Liver (tissue), 9 donors: ENCODE measurements around the gene NF2. TPM values are rescaled to one million over a fixed set of nuclear protein-coding genes. Genes with fewer than 3 reads are reported as not detected.

Experiments used
- DNase-seq: peaks from one replicate; pipeline ENCODE4 v3.0.0-alpha.2; 2017; ENCODE audit warnings: low spot score
- H3K27ac ChIP-seq, 2 donors: one replicate each; pipeline ENCODE4 v1.7.0; 2013; ENCODE audit warnings: inconsistent platforms in 2 of 2, low read length in 2 of 2, control low read depth in 1 of 2, low read depth in 1 of 2, mild to moderate bottlenecking in 1 of 2
- H3K27me3 ChIP-seq, 4 donors: one replicate each; pipeline versions ENCODE4 v1.6.1 to v1.7.0; 2013; ENCODE audit warnings: low read length in 3 of 4, inconsistent platforms in 1 of 4, mild to moderate bottlenecking in 1 of 4, moderate library complexity in 1 of 4; ENCODE audit not compliant: control insufficient read depth in 4 of 4, insufficient read depth in 4 of 4
- H3K36me3 ChIP-seq, 4 donors: one replicate each; pipeline versions ENCODE4 v1.6.1 to v1.7.0; 2013; ENCODE audit warnings: low read length in 3 of 4, mild to moderate bottlenecking in 3 of 4, low read depth in 1 of 4, moderate library complexity in 1 of 4; ENCODE audit not compliant: control insufficient read depth in 4 of 4, insufficient read depth in 3 of 4
- H3K4me1 ChIP-seq, 4 donors: one replicate each; pipeline versions ENCODE4 v1.6.1 to v1.7.0; 2013; ENCODE audit warnings: low read length in 3 of 4, mild to moderate bottlenecking in 3 of 4, moderate library complexity in 1 of 4; ENCODE audit not compliant: control insufficient read depth in 4 of 4, insufficient read depth in 4 of 4
- H3K4me3 ChIP-seq, 3 donors: one replicate each; pipeline versions ENCODE4 v1.6.1 to v1.7.0; 2013; ENCODE audit warnings: low read length in 3 of 3, control low read depth in 1 of 3, low read depth in 1 of 3, mild to moderate bottlenecking in 1 of 3
- H3K9ac ChIP-seq, 2 donors: one replicate each; pipeline ENCODE4 v1.7.0; 2013; ENCODE audit warnings: low read length in 2 of 2, mild to moderate bottlenecking in 2 of 2, moderate library complexity in 2 of 2, control low read depth in 1 of 2, low read depth in 1 of 2
- H3K9me3 ChIP-seq, 4 donors: one replicate each; pipeline versions ENCODE4 v1.6.1 to v1.7.0; 2013; ENCODE audit warnings: low read length in 3 of 4; ENCODE audit not compliant: control insufficient read depth in 4 of 4
- ATF3 ChIP-seq: IDR thresholded peaks from 2 replicates; pipeline ENCODE4 v1.6.1; 2016; ENCODE audit warnings: antibody characterized with exemption
- CTCF ChIP-seq: fragments of 150-350 bp; IDR thresholded peaks from 2 replicates; pipeline ENCODE4 v1.5.1; 2017; ENCODE audit warnings: improper control_type of control experiment, low read depth, low read length; ENCODE audit not compliant: missing input control
- EGR1 ChIP-seq, 2 donors: IDR thresholded peaks; 2 replicates each; pipeline ENCODE4 v1.6.1; 2016 to 2018; ENCODE audit warnings: antibody characterized with exemption in 2 of 2, low read depth in 2 of 2
- FOXA1 ChIP-seq: IDR thresholded peaks from 2 replicates; pipeline ENCODE4 v1.6.1; 2016; ENCODE audit warnings: antibody characterized with exemption
- FOXA2 ChIP-seq: IDR thresholded peaks from 2 replicates; pipeline ENCODE4 v1.6.1; 2016; ENCODE audit warnings: antibody characterized with exemption
- GABPA ChIP-seq, 2 donors: IDR thresholded peaks in 1 of 2; conservative IDR thresholded peaks in 1 of 2; 2 replicates each; pipeline ENCODE4 v1.6.1; 2016; ENCODE audit warnings: antibody characterized with exemption in 2 of 2, mild to moderate bottlenecking in 1 of 2, moderate library complexity in 1 of 2
- HNF4A ChIP-seq, 2 donors: conservative IDR thresholded peaks; 2 replicates each; pipeline ENCODE4 v1.6.1; 2016; ENCODE audit warnings: antibody characterized with exemption in 2 of 2, mild to moderate bottlenecking in 2 of 2
- HNF4G ChIP-seq: IDR thresholded peaks from 2 replicates; pipeline ENCODE4 v1.6.1; 2016; ENCODE audit warnings: antibody characterized with exemption
- JUND ChIP-seq, 2 donors: IDR thresholded peaks; 2 replicates each; pipeline ENCODE4 v1.6.1; 2016; ENCODE audit warnings: antibody characterized with exemption in 2 of 2
- MAX ChIP-seq: IDR thresholded peaks from 2 replicates; pipeline ENCODE4 v1.6.1; 2016; ENCODE audit warnings: antibody characterized with exemption
- NR2F2 ChIP-seq: IDR thresholded peaks from 2 replicates; pipeline ENCODE4 v1.6.1; 2016; ENCODE audit warnings: antibody characterized with exemption
- REST ChIP-seq: IDR thresholded peaks from 2 replicates; pipeline ENCODE4 v1.6.1; 2016; ENCODE audit warnings: antibody characterized with exemption, mild to moderate bottlenecking
- RXRA ChIP-seq, 2 donors: IDR thresholded peaks; 2 replicates each; pipeline ENCODE4 v1.6.1; 2017 to 2018; ENCODE audit warnings: antibody characterized with exemption in 2 of 2, mild to moderate bottlenecking in 1 of 2
- SP1 ChIP-seq: IDR thresholded peaks from 2 replicates; pipeline ENCODE4 v1.6.1; 2018; ENCODE audit warnings: antibody characterized with exemption, mild to moderate bottlenecking
- TAF1 ChIP-seq: conservative IDR thresholded peaks from 2 replicates; pipeline ENCODE4 v1.6.1; 2016; ENCODE audit warnings: antibody characterized with exemption, mild to moderate bottlenecking
- YY1 ChIP-seq: IDR thresholded peaks from 2 replicates; pipeline ENCODE4 v1.6.1; 2016; ENCODE audit warnings: antibody characterized with exemption, mild to moderate bottlenecking
- ZBTB33 ChIP-seq: IDR thresholded peaks from 2 replicates; pipeline ENCODE4 v1.6.1; 2016; ENCODE audit warnings: antibody characterized with exemption
- WGBS: extraction: QIAGEN DNeasy Blood & Tissue Kit; methylation state at CpG from one replicate; pipeline ENCODE4 v1.1.7; 2013; 5-methylcytosine and 5-hydroxymethylcytosine counted together
- polyA plus RNA-seq, 2 donors: library from polyadenylated mRNA; stranded (reverse) in 1 of 2; unstranded in 1 of 2; fragments of 200-250 nt in 1 of 2; fragments of >200 nt in 1 of 2; fragmentation: Nextera tagmentation in 1 of 2; extraction: Ambion mirVana in 1 of 2; gene quantifications; one replicate each; pipeline versions ENCODE4 v1.2.1 to v1.2.3, GENCODE V29; 2013 to 2015
- total RNA-seq, 2 donors: library from RNA; depleted of rRNA; stranded (reverse); fragments of >200 nt; gene quantifications; one replicate each; pipeline ENCODE4 v1.2.3, GENCODE V29; 2014
- donor health status: healthy.
- donor health status: healthy.
- donor health status: healthy.
- donor health status: healthy.
- donor health status: healthy.

NF2 gene
- total and polyA plus RNA-seq, 4 donors: 6.2 to 25.2 (median 11.2) TPM

- H3K27ac ChIP-seq: no peak overlapping the region
- H3K27me3 ChIP-seq: no peaks in the 10 kb centered on the region
- H3K4me3 ChIP-seq: no peak overlapping the region
- peaks cover 23 to 77% (median 52%) of the 10 kb centered on the region in 4 donors for H3K36me3 ChIP-seq
- no peak overlapping the region for H3K9ac ChIP-seq
- no peaks in the 10 kb centered on the region for H3K9me3 ChIP-seq
- 96% methylated on average over 8 of the region's 8 CpGs for WGBS
- no peak for TF ChIP-seq NR2F2
- no peak for TF ChIP-seq FOXA1
- no peak for TF ChIP-seq EGR1 (IDR thresholded peaks at IDR 0.05; ENCODE audit: low read depth in 2 of 2)
- TF ChIP-seq RXRA (IDR thresholded peaks at IDR 0.05): no peak
- no peak for TF ChIP-seq GABPA (IDR thresholded peaks at IDR 0.05 in 1 of 2, conservative IDR thresholded peaks at IDR 0.05 in 1 of 2)
- TF ChIP-seq SP1: no peak
- no peak for TF ChIP-seq HNF4A (conservative IDR thresholded peaks at IDR 0.05)
- no peak for TF ChIP-seq FOXA2
- no peak for TF ChIP-seq HNF4G
- TF ChIP-seq CTCF: no peak
- DNase-seq: no peak
- H3K4me1 ChIP-seq: no peaks in the 10 kb centered on the region
Observed at GRCh38 chr22:29674121-29674520, 70.7 kb downstream of the NF2 start.

GRCh38 chr22:29679316-29679715 lies 75.9 kb downstream of the NF2 start:
- peaks cover 26 to 81% (median 61%) of the 10 kb centered on the region in 4 donors for H3K36me3 ChIP-seq
- no peaks in the 10 kb centered on the region for H3K9me3 ChIP-seq

More at GRCh38 chr22:29679316-29679715, 75.9 kb downstream of the NF2 start:
- 86% methylated on average over 1 of the region's 1 CpG for WGBS
- no peak for DNase-seq
- no peak overlapping the region for H3K4me3 ChIP-seq
- no peak overlapping the region for H3K27ac ChIP-seq
- H3K9ac ChIP-seq: no peak overlapping the region
- TF ChIP-seq NR2F2 (no peak), MAX (no peak), TAF1 (no peak), YY1 (no peak), ZBTB33 (no peak), HNF4A (conservative IDR thresholded peaks at IDR 0.05) (no peak), REST (no peak), RXRA (IDR thresholded peaks at IDR 0.05) (no peak), SP1 (no peak), JUND (IDR thresholded peaks at IDR 0.05) (no peak), ATF3 (no peak), CTCF (no peak), HNF4G (no peak), FOXA2 (no peak), FOXA1 (no peak), GABPA (IDR thresholded peaks at IDR 0.05 in 1 of 2, conservative IDR thresholded peaks at IDR 0.05 in 1 of 2) (no peak), EGR1 (IDR thresholded peaks at IDR 0.05; ENCODE audit: low read depth in 2 of 2) (no peak)
- no peaks in the 10 kb centered on the region for H3K4me1 ChIP-seq
- no peaks in the 10 kb centered on the region for H3K27me3 ChIP-seq
